OCI-LY7 (cell line): ENCODE data around the gene ADGRG3.

ENCODE experiments used
- CTCF ChIP-seq: fragments of 200-600 bp; sonication (generic); conservative IDR thresholded peaks from 2 replicates; pipeline ENCODE4 v1.5.1; 2014; ENCODE audit warnings: mild to moderate bottlenecking, antibody characterized with exemption, low read length, moderate library complexity, mixed read lengths
- EZH2phosphoT487 ChIP-seq: fragments of 200-600 bp; sonication (generic); IDR thresholded peaks from 2 replicates; pipeline ENCODE4 v1.6.1; 2018; ENCODE audit warnings: low read depth, borderline replicate concordance, mild to moderate bottlenecking, mixed run types, antibody characterized with exemption, low read length, moderate library complexity, mixed read lengths

GRCh38 chr16:57707331-57707730 lies 39.2 kb downstream of the ADGRG3 start:
- TF ChIP-seq CTCF = no peak
- no peak for TF ChIP-seq EZH2phosphoT487
